ENCODE results near the gene KLHL4. TPM values are rescaled to one million over a fixed set of nuclear protein-coding genes. Genes with fewer than 3 reads are reported as not detected.

Gene KLHL4
- total and polyA plus RNA-seq, 9 of the 15 experiments (the other 6 are each of a cell fraction or from before 2014, with no cell fraction given), result 0.04 to 0.16 (median 0.06) TPM; not detected in 1

DNA sequence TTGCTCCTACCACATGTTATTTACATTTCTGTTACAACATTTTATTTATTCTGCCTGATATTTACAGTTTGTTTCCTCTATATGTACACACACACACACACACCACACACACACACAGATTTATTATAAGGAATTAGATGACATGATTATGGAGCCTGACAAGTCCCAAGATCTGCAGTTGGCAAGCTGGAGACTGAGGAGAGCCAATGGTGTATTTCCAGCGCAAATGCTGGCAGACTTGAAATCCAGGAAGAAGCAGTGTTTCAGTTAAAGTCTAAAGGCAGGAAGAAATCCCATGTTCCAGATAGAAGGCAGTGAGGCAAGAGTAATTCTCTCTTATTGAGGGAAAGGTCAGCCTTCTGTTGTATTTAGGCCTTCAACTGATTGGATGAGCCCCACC is 1.8 kb upstream of the KLHL4 start:
- H3K79me2 ChIP-seq (ENCODE audit: control insufficient read depth, insufficient read depth, low read length), result no peaks in the 10 kb centered on the region
- no peak overlapping the region for H3K9ac ChIP-seq (ENCODE audit: insufficient read depth in 1 of 2, low read depth in 2 of 2, low read length in 2 of 2)
- H3K4me2 ChIP-seq (ENCODE audit: insufficient read depth, low read length), result no peak overlapping the region
- no CpG with 5 or more reads among the region's 1 CpG for WGBS (ENCODE audit: insufficient coverage, low coverage, missing lambda C conversion rate)
- FAIRE-seq (no peak), DNase-seq (ENCODE audit: extremely low read depth in 1 of 4, low spot score in 3 of 4) (no peak), ATAC-seq (no peak)
- H4K20me1 ChIP-seq (replicated peaks; ENCODE audit: control insufficient read depth, insufficient read depth, low read length), result no peaks in the 10 kb centered on the region
- H3K27ac ChIP-seq (ENCODE audit: extremely low read depth, low read depth, low read length), result no peak overlapping the region
- H3K36me3 ChIP-seq (ENCODE audit: control insufficient read depth, insufficient read depth, low read length), result no peaks in the 10 kb centered on the region
- POLR2A ChIA-PET, result no interaction called here
- H3K27me3 ChIP-seq (ENCODE audit: control insufficient read depth in 2 of 2, insufficient read depth in 2 of 2, low read length in 2 of 2), result no peaks in the 10 kb centered on the region
- CTCF ChIA-PET (ENCODE audit: low intra/inter-chr PET ratio), result no interaction called here
- H3K4me1 ChIP-seq (replicated peaks in 1 of 2; ENCODE audit: control insufficient read depth in 2 of 2, insufficient read depth in 2 of 2, low read length in 2 of 2), result no peaks in the 10 kb centered on the region; a peak in 1 of 5 replicates
- in situ Hi-C loops (cut with MboI), result no loop called here
- no peaks in the 10 kb centered on the region for H3K9me3 ChIP-seq (replicated peaks; ENCODE audit: control insufficient read depth, insufficient read depth, low read depth, low read length)
- no peak overlapping the region for H2AFZ ChIP-seq (ENCODE audit: low read depth, low read length)
- H3K9me1 ChIP-seq (ENCODE audit: control insufficient read depth, insufficient read depth, low read length), result no peaks in the 10 kb centered on the region
- intact Hi-C loops (cut with micrococcal nuclease), result no loop called here
- no TSS peak for BruUV-seq (replicated peaks)
- TF ChIP-seq ELF1 (tag; IDR thresholded peaks at IDR 0.05) (no peak), CBFA2T3 (IDR thresholded peaks at IDR 0.05) (no peak), TAF1 (IDR thresholded peaks at IDR 0.05; ENCODE audit: control insufficient read depth, extremely low read depth, insufficient read depth, low read length, severe bottlenecking) (no peak), KAT2B (IDR thresholded peaks at IDR 0.05; ENCODE audit: low read depth, low read length) (no peak), TSC22D4 (tag; IDR thresholded peaks at IDR 0.05) (no peak), ZNF146 (CRISPR knock-in tag; IDR thresholded peaks at IDR 0.05; ENCODE audit: unreplicated experiment) (no peak), ZFX (CRISPR knock-in tag; IDR thresholded peaks at IDR 0.05) (no peak), MYNN (IDR thresholded peaks at IDR 0.05) (no peak), MYNN (CRISPR knock-in tag; IDR thresholded peaks at IDR 0.05) (no peak), CHD2 (IDR thresholded peaks at IDR 0.05; ENCODE audit: low read depth, low read length) (no peak), TGIF2 (CRISPR knock-in tag; IDR thresholded peaks at IDR 0.05) (no peak)
- TF ChIP-seq, protein P1, sequence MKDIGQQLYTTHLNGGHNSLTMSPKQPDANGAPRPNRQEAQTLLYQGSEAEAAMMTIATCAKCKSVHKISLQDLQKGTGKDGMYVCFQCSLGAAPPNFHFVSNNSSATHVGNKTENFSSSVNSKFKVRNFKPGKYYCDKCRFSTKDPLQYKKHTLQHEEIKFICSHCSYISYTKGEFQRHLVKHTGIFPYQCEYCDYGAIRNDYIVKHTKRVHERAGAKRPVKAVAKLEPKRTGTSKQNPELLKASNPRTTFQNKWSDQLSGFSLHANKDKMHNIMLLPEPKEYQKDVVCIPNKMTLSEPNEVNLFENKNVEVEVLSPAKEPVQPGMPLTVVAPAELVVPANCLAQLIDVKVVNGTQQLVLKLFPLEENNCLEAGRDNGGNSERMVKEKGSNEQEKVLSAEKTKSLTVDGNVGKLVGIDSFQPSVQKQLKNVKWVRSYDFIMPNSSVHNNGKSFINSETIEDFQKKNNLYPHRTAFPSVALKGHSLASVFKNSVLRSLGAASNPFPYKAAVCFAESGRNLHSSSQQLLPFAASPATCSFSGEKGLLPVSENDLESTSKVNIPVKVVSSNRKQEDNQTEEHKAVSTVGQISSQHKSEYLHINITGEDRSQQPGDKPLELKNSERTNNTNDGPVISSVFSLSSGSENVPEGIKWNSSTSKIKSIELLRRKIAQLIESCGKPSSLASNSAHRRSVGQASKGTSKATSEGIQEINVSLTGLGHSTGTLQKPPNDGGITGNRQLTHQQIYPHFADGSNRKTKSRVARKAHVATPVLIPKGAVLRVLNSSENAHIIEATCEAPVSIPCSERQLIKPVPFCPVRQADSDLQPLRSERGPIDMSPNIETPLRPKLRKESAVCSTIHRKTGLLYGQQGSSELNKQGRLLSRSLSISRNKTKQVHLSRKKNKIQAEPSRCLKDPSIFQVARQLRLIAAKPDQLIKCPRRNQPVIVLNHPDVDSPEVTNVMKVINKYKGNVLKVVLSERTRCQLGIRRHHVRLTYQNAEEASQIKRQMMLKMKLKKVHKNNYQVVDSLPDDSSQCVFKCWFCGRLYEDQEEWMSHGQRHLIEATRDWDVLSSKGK (CRISPR knock-in tag; IDR thresholded peaks at IDR 0.05), result no peak
- TF ChIP-seq, protein P2, sequence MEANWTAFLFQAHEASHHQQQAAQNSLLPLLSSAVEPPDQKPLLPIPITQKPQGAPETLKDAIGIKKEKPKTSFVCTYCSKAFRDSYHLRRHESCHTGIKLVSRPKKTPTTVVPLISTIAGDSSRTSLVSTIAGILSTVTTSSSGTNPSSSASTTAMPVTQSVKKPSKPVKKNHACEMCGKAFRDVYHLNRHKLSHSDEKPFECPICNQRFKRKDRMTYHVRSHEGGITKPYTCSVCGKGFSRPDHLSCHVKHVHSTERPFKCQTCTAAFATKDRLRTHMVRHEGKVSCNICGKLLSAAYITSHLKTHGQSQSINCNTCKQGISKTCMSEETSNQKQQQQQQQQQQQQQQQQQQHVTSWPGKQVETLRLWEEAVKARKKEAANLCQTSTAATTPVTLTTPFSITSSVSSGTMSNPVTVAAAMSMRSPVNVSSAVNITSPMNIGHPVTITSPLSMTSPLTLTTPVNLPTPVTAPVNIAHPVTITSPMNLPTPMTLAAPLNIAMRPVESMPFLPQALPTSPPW (CRISPR knock-in tag; IDR thresholded peaks at IDR 0.05), result no peak
- no peak overlapping the region for H3K4me3 ChIP-seq

Data from K562 (cell line).